Hindlimb muscle (tissue), 1 donor: ENCODE data around the gene RAI14. TPM values are rescaled to one million over a fixed set of nuclear protein-coding genes. Genes with fewer than 3 reads are reported as not detected.

ENCODE experiments used
- DNase-seq: peaks from one replicate; pipeline ENCODE4 v3.0.0-alpha.2; 2013
- polyA plus RNA-seq: library from polyadenylated mRNA; unstranded; fragments of 120-200 nt; gene quantifications from one replicate; pipeline ENCODE4 v1.2.1, GENCODE V29; 2013; ENCODE audit not compliant: insufficient read length

RAI14 gene
- polyA plus RNA-seq, 1 donor, result 15.7 TPM

GRCh38 chr5:34859253-34859652 is 203.1 kb downstream of the RAI14 start:
- DNase-seq, result no peak

- no peak for DNase-seq
Observed at GRCh38 chr5:34863946-34864345, 207.8 kb downstream of the RAI14 start.

GRCh38 chr5:34865091-34865490 is 209.0 kb downstream of the RAI14 start:
- no peak for DNase-seq

- no peak for DNase-seq
Observed at GRCh38 chr5:34866989-34867471, 210.9 kb downstream of the RAI14 start.

- no peak for DNase-seq
Observed at GRCh38 chr5:34867660-34868059, 211.5 kb downstream of the RAI14 start.

- no peak for DNase-seq
Observed at GRCh38 chr5:34868791-34869190, 212.7 kb downstream of the RAI14 start.

GRCh38 chr5:34869256-34869655 is 213.1 kb downstream of the RAI14 start:
- no peak for DNase-seq

GRCh38 chr5:34870382-34870781 is 214.3 kb downstream of the RAI14 start:
- no peak for DNase-seq

- DNase-seq, result no peak
Observed at GRCh38 chr5:34876275-34876674, 220.1 kb downstream of the RAI14 start.

GRCh38 chr5:34881246-34881645 is 225.1 kb downstream of the RAI14 start:
- DNase-seq, result no peak

Other genes with a start within 250 kb of the RAI14 start
- 0.15 TPM for gene TTC23L, start 182.8 kb downstream of the RAI14 start, polyA plus RNA-seq